DMS114 treated with DMSO at 0.1 percent for 48 hours (cell line): ENCODE results near the gene ZNF462.
"Not testable (repeated sequence)": the region's sequence is repeated elsewhere in the genome, so short reads cannot be mapped to it uniquely, and the experiment has no call there.

Source experiments
- DNase-seq: peaks from one replicate; lab custom pipeline; 2025; ENCODE audit not compliant: unreplicated experiment; lab: John Stamatoyannopoulos, UW

ZNF462 gene

GRCh38 chr9:106958955-106959657 lies 96.1 kb downstream of the ZNF462 start:
- DNase-seq, result no peak

GRCh38 chr9:106960258-106960657 lies 97.3 kb downstream of the ZNF462 start:
- no peak for DNase-seq

GRCh38 chr9:106961623-106962022 lies 98.7 kb downstream of the ZNF462 start:
- no peak for DNase-seq

- no peak for DNase-seq
These were observed 99.2 kb downstream of the ZNF462 start for GRCh38 chr9:106962122-106962521.

GRCh38 chr9:106962615-106963363 lies 99.8 kb downstream of the ZNF462 start:
- DNase-seq, result no peak

GRCh38 chr9:106963684-106964083 lies 100.7 kb downstream of the ZNF462 start:
- no peak for DNase-seq

- DNase-seq, result no peak
These were observed 101.4 kb downstream of the ZNF462 start for GRCh38 chr9:106964329-106964728.

GRCh38 chr9:106964822-106965525 lies 102.0 kb downstream of the ZNF462 start:
- DNase-seq, result no peak

- DNase-seq, result no peak
These were observed 103.5 kb downstream of the ZNF462 start for GRCh38 chr9:106966481-106966880.

- no peak for DNase-seq
These were observed 106.7 kb downstream of the ZNF462 start for GRCh38 chr9:106969696-106970095.

- no peak for DNase-seq
These were observed 107.4 kb downstream of the ZNF462 start for GRCh38 chr9:106970219-106970975.

- DNase-seq, result no peak
These were observed 108.1 kb downstream of the ZNF462 start for GRCh38 chr9:106970976-106971457.

- no peak for DNase-seq
These were observed 109.1 kb downstream of the ZNF462 start for GRCh38 chr9:106972082-106972481.

- DNase-seq, result no peak
These were observed 111.4 kb downstream of the ZNF462 start for GRCh38 chr9:106974341-106974740.

GRCh38 chr9:106976772-106977171 lies 113.8 kb downstream of the ZNF462 start:
- DNase-seq, result no peak

GRCh38 chr9:106980551-106981101 lies 117.7 kb downstream of the ZNF462 start:
- no peak for DNase-seq

GRCh38 chr9:106981396-106982287 lies 118.7 kb downstream of the ZNF462 start:
- DNase-seq, result no peak

GRCh38 chr9:106982636-106983035 lies 119.7 kb downstream of the ZNF462 start:
- no peak for DNase-seq

GRCh38 chr9:106983346-106983745 lies 120.4 kb downstream of the ZNF462 start:
- DNase-seq, result no peak

GRCh38 chr9:106989904-106990303 lies 126.9 kb downstream of the ZNF462 start:
- DNase-seq, result not testable (repeated sequence)
